CMK (cell line): Measurements from ENCODE around the gene SKIC2.
"Not testable (repeated sequence)": the region's sequence is repeated elsewhere in the genome, so short reads cannot be mapped to it uniquely, and the experiment has no call there.

ENCODE experiments used
- DNase-seq: peaks from one replicate; pipeline ENCODE4 v3.0.0-alpha.2; 2010; ENCODE audit warnings: low read depth

SKIC2 gene

DNA sequence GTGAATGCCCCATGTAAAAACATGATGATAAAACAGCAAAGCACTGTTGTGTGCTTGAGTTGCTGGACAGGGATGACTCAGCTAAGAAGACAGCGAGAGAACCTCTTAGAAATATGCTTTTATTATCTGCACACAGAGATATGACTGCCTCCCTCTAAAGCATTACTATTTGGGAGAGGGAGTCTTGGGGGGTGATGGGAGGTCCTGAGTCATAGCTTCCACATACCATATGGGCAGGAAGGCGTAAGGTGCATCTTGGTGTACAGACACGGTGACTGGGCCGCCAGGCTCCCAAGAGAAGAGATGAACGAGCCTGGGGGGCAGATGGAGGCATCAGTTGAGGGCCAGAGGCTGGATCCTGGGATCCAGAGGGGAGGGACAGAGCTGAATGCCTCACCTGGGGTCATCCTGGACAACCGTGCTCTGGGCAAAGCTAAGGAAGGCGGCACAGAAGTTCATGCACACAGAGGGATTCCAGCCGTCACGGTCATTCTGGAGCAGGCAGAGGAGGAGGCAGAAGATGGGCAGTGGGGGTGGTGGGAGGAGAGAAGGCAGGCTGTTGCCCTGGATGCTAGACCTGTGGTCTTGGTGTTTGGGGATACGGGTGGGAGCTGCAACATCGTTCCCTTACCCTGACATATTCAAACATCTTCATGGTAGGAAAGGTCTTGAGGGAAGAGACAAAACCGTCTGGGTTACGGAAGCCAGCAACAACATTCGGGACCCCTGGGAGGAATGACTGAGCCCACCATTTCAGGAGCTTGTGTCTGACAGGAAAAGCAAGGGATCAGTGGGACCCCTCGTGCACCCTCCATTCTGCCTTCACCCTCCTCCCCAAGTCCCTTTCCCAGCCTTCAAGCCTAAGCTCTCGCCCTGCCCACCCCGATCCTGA, 11.0 kb downstream of the SKIC2 start:
- DNase-seq = no peak

GRCh38 chr6:31970604-31971271, 11.8 kb downstream of the SKIC2 start:
- no peak for DNase-seq

GRCh38 chr6:31971279-31971992, 12.5 kb downstream of the SKIC2 start:
- no peak for DNase-seq

DNA sequence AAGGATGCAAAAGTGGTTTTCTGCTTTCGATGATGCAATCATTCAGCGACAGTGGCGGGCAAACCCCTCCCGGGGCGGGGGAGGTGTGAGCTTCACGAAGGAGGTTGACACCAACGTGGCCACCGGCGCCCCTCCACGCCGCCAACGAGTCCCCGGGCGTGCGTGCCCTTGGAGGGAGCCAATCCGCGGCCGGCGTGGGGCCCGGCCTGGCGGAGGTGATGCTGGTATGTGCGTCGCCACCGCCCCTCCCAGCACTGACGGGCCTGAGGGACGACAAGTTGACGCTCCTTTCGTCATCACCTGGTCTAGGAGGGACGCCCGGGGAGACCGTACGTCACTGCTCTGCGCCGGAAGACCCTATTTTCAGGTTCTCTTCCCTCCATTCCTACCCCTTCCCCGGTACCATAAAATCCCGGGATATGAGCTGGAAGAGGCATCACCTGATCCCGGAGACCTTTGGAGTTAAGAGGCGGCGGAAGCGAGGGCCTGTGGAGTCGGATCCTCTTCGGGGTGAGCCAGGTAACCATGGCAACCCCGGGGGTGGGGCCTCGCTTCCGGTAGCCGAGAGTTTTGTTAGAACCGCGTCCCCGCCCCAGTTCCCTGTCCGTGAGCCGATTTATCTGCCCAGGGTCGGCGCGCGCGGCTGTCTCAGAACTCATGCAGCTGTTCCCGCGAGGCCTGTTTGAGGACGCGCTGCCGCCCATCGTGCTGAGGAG, 13.2 kb downstream of the SKIC2 start, which contains the start of gene DXO:
DXO (minus strand) TSS at position 146 of the 716 bp plus-strand sequence. CDS start 463 bp downstream, outside the sequence.
- DNase-seq = peak; percentile 95

GRCh38 chr6:31972709-31973350, 13.9 kb downstream of the SKIC2 start:
- DNase-seq = no peak

- DNase-seq = not testable (repeated sequence)
Observed at GRCh38 chr6:31976065-31976464, 17.1 kb downstream of the SKIC2 start.

DNA sequence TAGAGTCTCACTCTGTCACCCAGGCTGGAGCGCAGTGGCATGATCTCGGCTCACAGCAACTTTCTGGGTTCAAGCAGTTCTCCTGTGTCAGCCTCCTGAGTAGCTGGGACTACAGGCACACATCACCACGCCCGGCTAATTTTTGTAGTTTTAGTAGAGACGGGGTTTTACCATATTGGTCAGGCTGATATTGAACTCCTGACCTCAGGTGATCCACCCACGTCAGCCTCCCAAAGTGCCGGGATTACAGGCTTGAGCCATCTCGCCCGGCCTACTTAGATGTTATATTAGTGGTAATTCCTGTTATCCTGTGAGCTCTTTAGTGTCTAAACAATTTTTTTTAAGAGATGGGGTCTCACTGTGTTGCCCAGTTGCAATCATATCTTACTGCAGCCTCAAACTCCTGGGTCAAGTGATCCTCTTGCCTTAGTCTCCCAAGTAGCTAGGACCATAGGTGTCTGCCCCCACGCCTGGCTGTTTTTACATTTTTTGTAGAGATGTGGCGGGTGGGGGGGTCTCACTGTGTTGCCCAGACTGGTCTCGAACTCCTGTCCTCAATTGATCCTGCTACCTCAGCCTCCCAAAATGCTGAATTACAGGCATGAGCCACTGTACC, 18.9 kb downstream of the SKIC2 start:
- DNase-seq = no peak

DNA sequence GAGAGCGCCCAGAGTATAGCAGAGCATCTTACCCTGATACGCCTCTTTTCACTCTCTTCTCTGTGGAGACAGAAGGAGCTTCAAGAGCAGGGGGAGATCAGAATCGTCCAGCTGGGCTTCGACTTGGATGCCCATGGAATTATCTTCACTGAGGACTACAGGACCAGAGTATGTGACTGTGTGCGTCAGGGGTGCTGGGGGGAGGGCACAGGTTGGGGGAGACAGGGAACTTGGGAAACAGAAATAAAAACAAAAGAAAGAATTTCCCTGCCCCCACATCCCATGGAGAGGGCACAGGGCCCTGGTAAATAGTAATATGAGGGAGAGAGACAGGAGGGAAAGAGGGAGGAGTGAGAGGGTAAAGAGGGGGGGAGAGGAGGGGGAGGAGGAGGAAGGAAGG, 19.9 kb downstream of the SKIC2 start:
- DNase-seq = no peak

- no peak for DNase-seq
Observed at GRCh38 chr6:31979238-31979898, 20.4 kb downstream of the SKIC2 start.

DNA sequence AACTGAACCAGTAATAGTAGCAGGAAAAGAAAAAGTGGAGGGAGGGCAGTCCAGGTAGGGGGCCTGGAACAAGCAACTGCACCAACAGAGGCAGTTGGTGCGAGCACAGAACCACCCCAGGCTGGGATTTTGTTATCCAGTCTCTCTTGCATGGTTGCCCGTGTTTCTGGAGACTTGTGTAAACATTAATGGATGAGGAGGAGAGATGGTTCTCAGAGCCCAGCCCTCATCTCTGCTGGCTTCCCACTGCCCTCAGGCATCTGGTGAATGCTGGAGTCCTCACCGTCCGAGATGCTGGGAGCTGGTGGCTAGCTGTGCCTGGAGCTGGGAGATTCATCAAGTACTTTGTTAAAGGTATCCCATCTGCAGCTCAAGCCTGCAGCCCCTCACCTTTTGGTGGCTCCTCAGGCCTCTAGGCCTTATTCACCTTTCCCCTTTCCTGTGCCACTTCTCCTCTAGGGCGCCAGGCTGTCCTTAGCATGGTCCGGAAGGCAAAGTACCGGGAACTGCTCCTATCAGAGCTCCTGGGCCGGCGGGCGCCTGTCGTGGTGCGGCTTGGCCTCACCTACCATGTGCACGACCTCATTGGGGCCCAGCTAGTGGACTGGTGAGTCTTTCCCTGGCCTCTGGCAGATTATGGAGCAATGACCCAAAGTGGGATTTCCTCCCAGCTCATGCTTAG, 21.4 kb downstream of the SKIC2 start:
- DNase-seq = not testable (repeated sequence)

DNA sequence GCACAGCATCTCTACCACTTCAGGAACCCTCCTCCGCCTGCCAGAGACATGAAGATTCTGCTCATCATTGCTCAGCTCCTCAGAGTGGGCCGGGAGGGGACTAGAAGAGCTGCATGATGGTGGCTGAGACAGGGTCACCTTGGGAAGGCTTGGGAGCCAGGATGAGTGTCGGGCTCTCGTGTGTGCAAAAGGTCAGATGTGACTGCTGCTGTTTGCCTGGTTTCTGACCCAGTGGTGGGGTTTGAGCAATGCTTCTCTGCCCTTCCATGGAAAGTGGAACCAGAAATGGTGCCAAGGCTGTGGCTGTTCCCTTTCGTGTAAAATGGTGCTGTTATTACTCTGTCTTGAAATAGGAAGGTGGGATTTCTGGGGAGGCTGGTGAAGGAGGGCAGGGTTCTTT, 22.0 kb downstream of the SKIC2 start:
- DNase-seq = not testable (repeated sequence)

DNA sequence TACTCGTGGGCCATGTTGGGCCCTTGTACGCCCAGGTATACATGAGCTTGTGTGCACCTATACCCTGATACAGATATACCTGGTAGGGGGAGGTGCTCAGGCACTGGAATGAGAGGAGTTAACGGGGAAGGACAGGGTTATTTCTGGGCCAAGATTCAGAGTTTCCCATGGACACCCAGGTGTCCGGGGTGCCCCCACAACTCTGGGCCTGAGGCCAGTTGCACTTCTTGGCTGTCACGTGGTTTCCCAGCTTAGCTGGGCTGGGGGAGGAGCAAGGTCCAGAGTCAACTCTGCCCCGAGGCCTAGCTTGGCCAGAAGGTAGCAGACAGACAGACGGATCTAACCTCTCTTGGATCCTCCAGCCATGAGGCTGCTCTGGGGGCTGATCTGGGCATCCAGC, 22.8 kb downstream of the SKIC2 start, which contains the start of gene C4A:
C4A (plus strand) TSS at position 314 of the 400 bp plus-strand sequence; CDS start at position 365, 51 bp downstream.
- DNase-seq = not testable (repeated sequence)

GRCh38 chr6:31989363-31989762, 30.4 kb downstream of the SKIC2 start:
- DNase-seq = not testable (repeated sequence)

DNA sequence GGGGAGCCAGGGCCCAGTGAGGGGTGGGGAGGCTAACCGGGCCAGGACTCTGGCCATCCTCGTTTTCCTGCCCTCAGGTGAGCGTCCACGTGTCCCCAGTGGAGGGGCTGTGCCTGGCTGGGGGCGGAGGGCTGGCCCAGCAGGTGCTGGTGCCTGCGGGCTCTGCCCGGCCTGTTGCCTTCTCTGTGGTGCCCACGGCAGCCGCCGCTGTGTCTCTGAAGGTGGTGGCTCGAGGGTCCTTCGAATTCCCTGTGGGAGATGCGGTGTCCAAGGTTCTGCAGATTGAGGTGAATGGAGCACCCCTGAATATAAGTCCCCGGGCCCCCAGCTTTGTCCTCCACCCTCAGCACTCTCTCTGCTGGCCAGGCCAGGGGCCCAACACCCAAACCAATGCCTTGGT, 35.4 kb downstream of the SKIC2 start:
- DNase-seq = not testable (repeated sequence)

DNA sequence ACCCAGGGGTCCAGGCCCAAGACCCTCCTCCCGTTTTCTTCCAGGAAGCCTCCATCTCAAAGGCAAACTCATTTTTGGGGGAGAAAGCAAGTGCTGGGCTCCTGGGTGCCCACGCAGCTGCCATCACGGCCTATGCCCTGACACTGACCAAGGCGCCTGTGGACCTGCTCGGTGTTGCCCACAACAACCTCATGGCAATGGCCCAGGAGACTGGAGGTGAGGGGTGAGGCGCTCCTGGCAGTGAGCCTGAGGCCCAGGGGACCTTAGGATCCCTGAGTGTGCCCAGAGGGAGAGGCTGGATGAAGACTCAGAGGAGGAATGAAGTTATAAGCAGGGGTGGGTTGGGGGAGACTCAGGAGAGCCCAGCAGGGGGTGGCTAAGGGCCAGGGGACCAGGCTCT, 37.4 kb downstream of the SKIC2 start:
- DNase-seq = not testable (repeated sequence)

DNA sequence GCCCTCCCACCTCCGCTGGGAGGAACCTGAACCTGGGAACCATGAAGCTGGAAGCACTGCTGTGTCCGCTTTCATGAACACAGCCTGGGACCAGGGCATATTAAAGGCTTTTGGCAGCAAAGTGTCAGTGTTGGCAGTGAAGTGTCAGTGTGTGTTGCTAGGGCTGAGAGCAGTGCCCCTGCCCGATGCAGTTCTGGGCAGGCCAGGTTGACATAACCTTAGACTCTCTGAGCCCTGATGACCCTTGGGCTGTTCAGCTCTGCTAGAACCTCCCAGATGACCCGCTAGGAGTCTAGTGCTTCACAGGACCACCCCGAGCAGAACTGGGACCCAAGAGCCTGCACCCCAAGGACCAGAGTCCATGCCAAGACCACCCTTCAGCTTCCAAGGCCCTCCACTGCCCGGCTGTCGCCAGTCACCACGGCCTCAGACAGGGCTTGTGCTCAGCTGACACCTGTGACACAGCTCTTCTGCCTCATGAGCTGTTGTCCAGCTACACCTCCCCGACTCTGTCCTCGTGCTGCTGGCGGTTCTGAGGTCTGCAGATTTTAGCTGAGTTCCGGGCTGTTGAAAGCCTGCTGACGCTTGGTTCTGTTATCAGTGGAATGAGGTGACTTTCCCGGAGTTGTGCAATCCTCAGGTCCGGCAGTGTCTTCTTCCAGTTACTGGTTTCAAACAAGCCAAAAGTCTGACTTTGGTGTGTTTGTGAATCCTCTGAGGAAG, 43.7 kb downstream of the SKIC2 start:
- not testable (repeated sequence) for DNase-seq

GRCh38 chr6:32003301-32003700, 44.3 kb downstream of the SKIC2 start:
- not testable (repeated sequence) for DNase-seq

- not testable (repeated sequence) for DNase-seq
Observed at GRCh38 chr6:32004393-32004792, 45.4 kb downstream of the SKIC2 start.
